ENCODE measurements around the gene GSC2. TPM values are rescaled to one million over a fixed set of nuclear protein-coding genes. Genes with fewer than 3 reads are reported as not detected.

The GSC2 gene
- total RNA-seq, 2 donors from 2014 or later, result 11.9 TPM; not detected in 1

DNA sequence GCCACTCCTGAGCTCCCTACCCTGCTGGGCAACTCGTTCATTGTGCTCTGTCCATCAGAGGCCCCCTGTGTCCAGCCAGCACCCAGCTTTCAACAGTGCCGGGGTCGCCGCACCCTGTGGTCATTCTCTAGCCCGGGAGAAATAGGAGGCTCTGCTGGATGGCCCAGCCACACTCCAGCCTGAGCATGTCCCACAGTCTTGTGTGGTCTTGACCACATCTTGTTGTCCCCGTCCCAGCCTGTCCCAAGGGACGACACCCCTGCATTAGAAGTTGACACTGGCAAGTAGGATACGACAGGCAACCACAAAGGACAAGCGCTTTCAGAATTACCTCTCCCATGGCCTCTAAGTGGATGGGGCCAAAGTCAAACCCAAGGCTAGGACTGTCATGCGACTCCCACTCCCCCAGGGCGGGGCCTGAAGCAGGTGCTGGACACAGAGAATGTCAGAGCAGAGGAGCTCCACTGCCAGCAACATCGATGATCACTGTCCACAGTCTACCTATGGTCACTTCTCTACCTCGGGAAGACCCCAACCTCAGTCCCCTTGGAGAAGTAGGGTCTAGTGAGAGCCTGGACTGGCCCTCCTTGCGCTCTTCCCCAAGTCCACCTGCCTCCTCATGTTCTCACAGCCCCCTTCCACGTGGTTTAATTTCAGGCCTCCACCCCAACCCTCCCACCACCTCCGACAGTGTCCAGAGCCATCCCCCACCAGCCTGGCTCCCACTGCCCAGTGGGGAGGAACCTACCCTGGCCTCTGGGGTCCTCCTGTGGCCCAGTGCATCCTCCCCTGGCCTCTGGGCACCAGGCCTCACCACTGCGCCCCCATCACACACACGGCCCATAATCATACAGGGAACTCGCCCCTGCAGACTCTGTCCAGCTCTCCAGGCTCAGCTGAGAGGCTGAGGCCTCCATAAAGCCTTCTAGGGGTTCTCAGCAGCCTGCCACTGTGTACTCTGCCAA is 23.5 kb downstream of the GSC2 start:
- Histone ChIP-seq H3K4me1 (replicated peaks) (no peaks in the 10 kb centered on the region), H3K36me3 (no peaks in the 10 kb centered on the region), H3K9me3 (no peaks in the 10 kb centered on the region), H3K27me3 (replicated peaks; ENCODE audit: insufficient read depth) (no peaks in the 10 kb centered on the region), H3K27ac (no peak overlapping the region), H3K4me3 (no peak overlapping the region)
- DNase-seq (ENCODE audit: low spot score), result no peak
- intact Hi-C loops (cut with DNase I), result no loop called here
- WGBS, result 89% methylated on average over 19 of the region's 19 CpGs
- TF ChIP-seq, protein P1, sequence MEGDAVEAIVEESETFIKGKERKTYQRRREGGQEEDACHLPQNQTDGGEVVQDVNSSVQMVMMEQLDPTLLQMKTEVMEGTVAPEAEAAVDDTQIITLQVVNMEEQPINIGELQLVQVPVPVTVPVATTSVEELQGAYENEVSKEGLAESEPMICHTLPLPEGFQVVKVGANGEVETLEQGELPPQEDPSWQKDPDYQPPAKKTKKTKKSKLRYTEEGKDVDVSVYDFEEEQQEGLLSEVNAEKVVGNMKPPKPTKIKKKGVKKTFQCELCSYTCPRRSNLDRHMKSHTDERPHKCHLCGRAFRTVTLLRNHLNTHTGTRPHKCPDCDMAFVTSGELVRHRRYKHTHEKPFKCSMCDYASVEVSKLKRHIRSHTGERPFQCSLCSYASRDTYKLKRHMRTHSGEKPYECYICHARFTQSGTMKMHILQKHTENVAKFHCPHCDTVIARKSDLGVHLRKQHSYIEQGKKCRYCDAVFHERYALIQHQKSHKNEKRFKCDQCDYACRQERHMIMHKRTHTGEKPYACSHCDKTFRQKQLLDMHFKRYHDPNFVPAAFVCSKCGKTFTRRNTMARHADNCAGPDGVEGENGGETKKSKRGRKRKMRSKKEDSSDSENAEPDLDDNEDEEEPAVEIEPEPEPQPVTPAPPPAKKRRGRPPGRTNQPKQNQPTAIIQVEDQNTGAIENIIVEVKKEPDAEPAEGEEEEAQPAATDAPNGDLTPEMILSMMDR (IDR thresholded peaks at IDR 0.05), result no peak
- no peak for TF ChIP-seq POLR2AphosphoS5 (IDR thresholded peaks at IDR 0.05)
- no peak for TF ChIP-seq POLR2A (IDR thresholded peaks at IDR 0.05)

DNA sequence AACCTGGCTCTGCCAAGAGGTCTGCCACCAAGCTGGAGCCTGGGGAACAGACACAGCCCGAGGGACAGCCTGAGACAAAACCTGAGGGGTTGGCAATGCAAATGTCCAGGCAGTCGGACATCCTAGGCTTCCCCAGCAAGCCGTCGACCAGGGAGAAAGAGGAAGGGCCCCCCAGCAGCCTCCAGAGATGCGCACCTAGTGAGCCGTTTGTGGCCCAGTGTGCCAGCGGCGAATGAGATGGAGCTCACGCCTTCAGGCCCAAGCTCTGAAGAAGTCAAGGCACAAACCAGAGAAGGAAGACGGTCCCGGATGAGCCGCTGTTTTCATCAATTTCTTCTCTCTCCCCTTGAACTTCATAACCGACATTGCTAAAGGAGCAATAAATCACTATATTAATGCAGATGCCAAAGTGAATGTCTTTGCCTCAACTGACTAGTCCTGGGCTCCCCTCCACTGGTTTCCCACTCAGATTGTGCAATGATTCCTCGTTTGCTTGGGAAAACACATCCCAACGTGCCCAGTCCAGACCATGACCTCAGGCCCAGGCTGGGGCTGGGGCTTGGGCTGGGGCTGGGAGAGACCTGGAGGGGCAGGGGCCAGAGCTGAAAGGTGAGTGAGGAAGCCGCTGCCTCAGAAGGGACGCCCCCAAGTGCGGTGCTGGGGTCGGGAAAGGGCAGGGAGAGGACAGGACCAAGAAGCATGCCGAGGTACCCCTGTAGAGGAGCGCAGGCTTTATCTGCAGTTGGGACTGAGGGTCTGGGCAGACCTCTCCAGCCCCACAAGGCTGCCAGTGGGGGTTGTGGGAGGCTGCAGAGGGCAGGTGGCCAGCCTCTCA is 24.4 kb downstream of the GSC2 start:
- no peak for DNase-seq (ENCODE audit: low spot score)
- intact Hi-C loops (cut with DNase I), result no loop called here
- no peak for TF ChIP-seq POLR2A (IDR thresholded peaks at IDR 0.05)
- no peak for TF ChIP-seq POLR2AphosphoS5 (IDR thresholded peaks at IDR 0.05)
- TF ChIP-seq, protein P1 (IDR thresholded peaks at IDR 0.05), result no peak
- no peak overlapping the region for H3K4me3 ChIP-seq
- H3K9me3 ChIP-seq, result no peaks in the 10 kb centered on the region
- 88% methylated on average over 21 of the region's 21 CpGs for WGBS
- no peak overlapping the region for H3K27ac ChIP-seq
- H3K27me3 ChIP-seq (replicated peaks; ENCODE audit: insufficient read depth), result no peaks in the 10 kb centered on the region
- H3K4me1 ChIP-seq (replicated peaks), result peaks cover 3% of the 10 kb centered on the region
- H3K36me3 ChIP-seq, result no peaks in the 10 kb centered on the region

DNA sequence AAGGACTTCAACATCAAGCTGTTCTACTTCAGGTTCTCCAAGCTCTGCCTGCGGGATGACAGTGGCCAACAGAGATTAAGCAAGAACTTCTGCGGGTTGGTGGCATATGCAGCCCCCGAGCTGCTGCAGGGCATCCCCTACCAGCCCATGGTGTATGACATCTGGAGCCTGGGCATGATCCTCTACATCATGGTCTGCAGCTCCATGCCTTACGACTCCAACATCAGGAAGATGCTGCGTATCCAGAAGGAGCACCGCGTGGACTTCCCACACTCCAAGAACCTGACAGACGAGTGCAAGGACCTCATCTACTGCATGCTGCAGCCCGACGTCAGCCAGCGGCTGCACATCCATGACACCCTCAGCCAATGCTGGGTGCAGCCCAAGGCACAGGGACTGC is 25.1 kb downstream of the GSC2 start:
- intact Hi-C loops (cut with DNase I), result no loop called here
- H3K27me3 ChIP-seq (replicated peaks; ENCODE audit: insufficient read depth), result no peaks in the 10 kb centered on the region
- no peaks in the 10 kb centered on the region for H3K9me3 ChIP-seq
- peaks cover 8% of the 10 kb centered on the region for H3K4me1 ChIP-seq (replicated peaks)
- no peaks in the 10 kb centered on the region for H3K36me3 ChIP-seq
- WGBS, result 92% methylated on average over 10 of the region's 11 CpGs
- no peak for DNase-seq (ENCODE audit: low spot score)
- H3K27ac ChIP-seq, result no peak overlapping the region
- TF ChIP-seq POLR2A (IDR thresholded peaks at IDR 0.05) (no peak), POLR2AphosphoS5 (IDR thresholded peaks at IDR 0.05) (no peak)
- TF ChIP-seq, protein P1 (IDR thresholded peaks at IDR 0.05), result no peak
- H3K4me3 ChIP-seq, result no peak overlapping the region

DNA sequence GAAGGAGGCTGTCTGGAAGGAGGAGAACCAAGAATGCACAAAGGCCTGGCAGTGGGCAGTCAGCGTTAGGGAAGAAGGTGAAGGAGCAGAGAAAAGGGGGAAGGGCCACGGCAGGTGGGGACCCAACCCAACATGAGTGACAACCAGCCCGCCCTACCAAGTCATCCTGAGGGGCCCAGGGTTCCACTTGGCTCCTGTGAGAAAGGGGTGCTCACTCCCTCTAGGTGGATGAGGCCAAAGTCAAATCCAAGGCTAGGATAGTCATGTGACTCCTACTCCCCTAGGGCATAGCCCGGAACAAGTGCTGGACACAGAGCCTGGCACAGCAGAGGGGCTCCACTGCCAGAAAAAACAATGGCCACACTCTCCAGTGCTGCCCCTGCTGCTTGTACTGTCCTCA is 25.7 kb downstream of the GSC2 start:
- no peaks in the 10 kb centered on the region for H3K36me3 ChIP-seq
- H3K9me3 ChIP-seq, result no peaks in the 10 kb centered on the region
- DNase-seq (ENCODE audit: low spot score), result no peak
- intact Hi-C loops (cut with DNase I), result no loop called here
- H3K4me3 ChIP-seq, result no peak overlapping the region
- TF ChIP-seq POLR2A (IDR thresholded peaks at IDR 0.05) (no peak), POLR2AphosphoS5 (IDR thresholded peaks at IDR 0.05) (no peak)
- TF ChIP-seq, protein P1 (IDR thresholded peaks at IDR 0.05), result no peak
- H3K27me3 ChIP-seq (replicated peaks; ENCODE audit: insufficient read depth), result no peaks in the 10 kb centered on the region
- WGBS, result 93% methylated on average over 4 of the region's 4 CpGs
- H3K27ac ChIP-seq, result no peak overlapping the region
- H3K4me1 ChIP-seq (replicated peaks), result peaks cover 8% of the 10 kb centered on the region

All from prostate gland (tissue), 2 donors.